ENCODE measurements around the gene MBNL1.
"Not testable (repeated sequence)": the region's sequence is repeated elsewhere in the genome, so short reads cannot be mapped to it uniquely, and the experiment has no call there.

MBNL1 gene

GRCh38 chr3:152394246-152394645 lies 125.5 kb downstream of the MBNL1 start:
- no peak for TF ChIP-seq CTCF (IDR thresholded peaks at IDR 0.05; ENCODE audit: extremely low read depth, missing control alignments)
- no peak for DNase-seq (ENCODE audit: low spot score)

GRCh38 chr3:152395764-152396163 lies 127.0 kb downstream of the MBNL1 start:
- DNase-seq (ENCODE audit: low spot score), result no peak

GRCh38 chr3:152396867-152397266 lies 128.1 kb downstream of the MBNL1 start:
- TF ChIP-seq CTCF (IDR thresholded peaks at IDR 0.05; ENCODE audit: extremely low read depth, missing control alignments), result no peak

More at GRCh38 chr3:152395764-152396163, 127.0 kb downstream of the MBNL1 start:
- TF ChIP-seq CTCF (IDR thresholded peaks at IDR 0.05; ENCODE audit: extremely low read depth, missing control alignments), result no peak

GRCh38 chr3:152397348-152397747 lies 128.6 kb downstream of the MBNL1 start:
- DNase-seq (ENCODE audit: low spot score), result not testable (repeated sequence)

More at GRCh38 chr3:152396867-152397266, 128.1 kb downstream of the MBNL1 start:
- DNase-seq (ENCODE audit: low spot score), result no peak

- TF ChIP-seq CTCF (IDR thresholded peaks at IDR 0.05; ENCODE audit: extremely low read depth, missing control alignments), result no peak
- no peak for DNase-seq (ENCODE audit: low spot score)
Measured at GRCh38 chr3:152398495-152398894, 129.8 kb downstream of the MBNL1 start.

GRCh38 chr3:152399374-152399773 lies 130.6 kb downstream of the MBNL1 start:
- TF ChIP-seq CTCF (IDR thresholded peaks at IDR 0.05; ENCODE audit: extremely low read depth, missing control alignments), result no peak
- DNase-seq (ENCODE audit: low spot score), result no peak

GRCh38 chr3:152400887-152401286 lies 132.2 kb downstream of the MBNL1 start:
- no peak for DNase-seq (ENCODE audit: low spot score)
- no peak for TF ChIP-seq CTCF (IDR thresholded peaks at IDR 0.05; ENCODE audit: extremely low read depth, missing control alignments)

- no peak for TF ChIP-seq CTCF (IDR thresholded peaks at IDR 0.05; ENCODE audit: extremely low read depth, missing control alignments)
- DNase-seq (ENCODE audit: low spot score), result no peak
Measured at GRCh38 chr3:152402695-152403451, 134.1 kb downstream of the MBNL1 start.
